PC-9 (cell line): ENCODE results near the gene SASH1. TPM values are rescaled to one million over a fixed set of nuclear protein-coding genes. Genes with fewer than 3 reads are reported as not detected.

ENCODE experiments used
- BruUV-seq: library from RNA; stranded (reverse); fragments of 400-500 nt; replicated peaks from 2 replicates; lab custom pipeline; 2021; lab: Mats Ljungman, UMichigan
- CTCF ChIA-PET: fragments of 300-600 bp; sonication (Branson Sonifier 250); formaldehyde crosslinking; loops from one replicate; lab custom pipeline; 2022; ENCODE audit warnings: antibody characterized with exemption; lab: Charles Lee
- POLR2A ChIA-PET: fragments of 300-600 bp; sonication (Branson Sonifier 250); formaldehyde crosslinking; loops from one replicate; lab custom pipeline; 2022; ENCODE audit warnings: antibody characterized with exemption; ENCODE audit not compliant: unreplicated experiment; lab: Charles Lee
- DNase-seq, 2 experiments: peaks; one replicate each; pipeline versions ENCODE4 v3.0.0 to v3.0.0-alpha.2; 2015 to 2022; ENCODE audit warnings: mixed read lengths in 1 of 2
- H2AFZ ChIP-seq: fragments of 200-600 bp; sonication (generic); 2 replicates; pipeline ENCODE4 v1.8.1; 2017; ENCODE audit warnings: antibody characterized with exemption
- H3F3A ChIP-seq: fragments of 200-600 bp; sonication (generic); 2 replicates; pipeline ENCODE4 v1.8.1; 2017; ENCODE audit warnings: antibody characterized with exemption, mild to moderate bottlenecking, low read depth; ENCODE audit not compliant: insufficient read depth
- H3K27ac ChIP-seq: fragments of 200-600 bp; sonication (generic); 2 replicates; pipeline ENCODE4 v1.6.1; 2016; ENCODE audit warnings: mixed run types
- H3K27me3 ChIP-seq: fragments of 200-600 bp; sonication (generic); 2 replicates; pipeline ENCODE4 v1.6.1; 2016; ENCODE audit warnings: low read depth, mixed run types; ENCODE audit not compliant: insufficient read depth
- H3K36me3 ChIP-seq: fragments of 200-600 bp; sonication (generic); 2 replicates; pipeline ENCODE4 v1.6.1; 2016; ENCODE audit warnings: low read depth, mixed run types
- H3K4me1 ChIP-seq: fragments of 200-600 bp; sonication (generic); replicated peaks from 2 replicates; pipeline ENCODE4 v1.6.1; 2016; ENCODE audit warnings: mixed run types; ENCODE audit not compliant: insufficient read depth
- H3K4me2 ChIP-seq: fragments of 200-600 bp; sonication (generic); 2 replicates; pipeline ENCODE4 v1.6.1; 2017; ENCODE audit warnings: mixed run types
- H3K4me3 ChIP-seq: fragments of 200-600 bp; sonication (generic); 2 replicates; pipeline ENCODE4 v1.6.1; 2016; ENCODE audit warnings: mixed run types
- H3K79me2 ChIP-seq: fragments of 200-600 bp; sonication (generic); 2 replicates; pipeline ENCODE4 v1.6.1; 2017; ENCODE audit warnings: low read depth, mixed run types
- H3K9me2 ChIP-seq: fragments of 200-600 bp; sonication (generic); 2 replicates; pipeline ENCODE4 v1.8.1; 2017; ENCODE audit warnings: mild to moderate bottlenecking; ENCODE audit not compliant: insufficient read depth
- H3K9me3 ChIP-seq: fragments of 200-600 bp; sonication (generic); 2 replicates; pipeline ENCODE4 v1.8.1; 2016; ENCODE audit warnings: low read depth; ENCODE audit not compliant: insufficient read depth
- H4K20me1 ChIP-seq: fragments of 200-600 bp; sonication (generic); 2 replicates; pipeline ENCODE4 v1.8.1; 2017; ENCODE audit not compliant: insufficient read depth
- CTCF ChIP-seq: fragments of 200-600 bp; sonication (generic); conservative IDR thresholded peaks from 2 replicates; pipeline ENCODE4 v1.6.1; 2017; ENCODE audit warnings: mixed run types, antibody characterized with exemption, mild to moderate bottlenecking, moderate library complexity
- EZH2 ChIP-seq: fragments of 200-600 bp; sonication (generic); IDR thresholded peaks from 2 replicates; pipeline ENCODE4 v1.8.0; 2017; ENCODE audit warnings: antibody characterized with exemption, low read depth
- intact Hi-C: fragments of 100-400 bp; cut with micrococcal nuclease; formaldehyde crosslinking; loops from one replicate; pipeline ENCODE4 v1.10.0; 2022; ENCODE audit not compliant: unreplicated experiment
- total RNA-seq: library from RNA; stranded (reverse); gene quantifications from 2 replicates; pipeline ENCODE4 v1.2.3, GENCODE V29; 2021

SASH1 gene
- total RNA-seq, 1 experiment from 2014 or later = 32.9 TPM

- CTCF ChIA-PET = no interaction called here
- POLR2A ChIA-PET = interaction anchor here (0.6 kb wide), 1 partner anchor 86 kb away, joined by 6 read pairs; no protein-coding TSS in a partner anchor
- BruUV-seq = no TSS peak
These were observed 5.7 kb downstream of the SASH1 start for GRCh38 chr6:148348335-148348734.

GRCh38 chr6:148348778-148349177 lies 6.1 kb downstream of the SASH1 start:
- no peaks in the 10 kb centered on the region for H4K20me1 ChIP-seq
- CTCF ChIA-PET = no interaction called here
- H3K9me3 ChIP-seq = no peaks in the 10 kb centered on the region
- BruUV-seq = no TSS peak
- H3K4me2 ChIP-seq = no peak overlapping the region
- intact Hi-C loops = loop anchor here (10.0 kb wide), 1 partner anchor 56 kb away; no protein-coding TSS in a partner anchor
- no peak for TF ChIP-seq EZH2
- no peak for TF ChIP-seq CTCF
- no peak overlapping the region for H3K4me3 ChIP-seq
- POLR2A ChIA-PET = interaction anchor here (0.6 kb wide), 1 partner anchor 85 kb away, joined by 6 read pairs; no protein-coding TSS in a partner anchor
- no peaks in the 10 kb centered on the region for H3K27me3 ChIP-seq
- H3K36me3 ChIP-seq = peaks cover 13% of the 10 kb centered on the region; the same call in 1 of the 2 replicates
- H3F3A ChIP-seq = no peaks in the 10 kb centered on the region; the same call in 1 of the 2 replicates
- peaks cover 56% of the 10 kb centered on the region for H3K79me2 ChIP-seq
- no peak overlapping the region for H3K27ac ChIP-seq
- H3K9me2 ChIP-seq = no peaks in the 10 kb centered on the region; the same call in 1 of the 2 replicates
- H2AFZ ChIP-seq = no peak overlapping the region
- no peak for DNase-seq
- peaks cover 29% of the 10 kb centered on the region for H3K4me1 ChIP-seq

More at GRCh38 chr6:148348335-148348734, 5.7 kb downstream of the SASH1 start:
- intact Hi-C loops = loop anchor here (10.0 kb wide), 1 partner anchor 56 kb away; no protein-coding TSS in a partner anchor
- H3K36me3 ChIP-seq = peaks cover 13% of the 10 kb centered on the region; the same call in 1 of the 2 replicates
- H3K9me3 ChIP-seq = no peaks in the 10 kb centered on the region
- no peaks in the 10 kb centered on the region for H3K27me3 ChIP-seq
- peaks cover 31% of the 10 kb centered on the region for H3K4me1 ChIP-seq
- no peaks in the 10 kb centered on the region for H4K20me1 ChIP-seq
- no peak overlapping the region for H3K4me2 ChIP-seq
- no peak for TF ChIP-seq CTCF
- TF ChIP-seq EZH2 = no peak
- H3K79me2 ChIP-seq = peaks cover 59% of the 10 kb centered on the region
- H3K27ac ChIP-seq = no peak overlapping the region
- no peaks in the 10 kb centered on the region; the same call in 1 of the 2 replicates for H3K9me2 ChIP-seq
- H3K4me3 ChIP-seq = no peak overlapping the region
- H3F3A ChIP-seq = no peaks in the 10 kb centered on the region; the same call in 1 of the 2 replicates
- no peak for DNase-seq
- no peak overlapping the region for H2AFZ ChIP-seq

DNA sequence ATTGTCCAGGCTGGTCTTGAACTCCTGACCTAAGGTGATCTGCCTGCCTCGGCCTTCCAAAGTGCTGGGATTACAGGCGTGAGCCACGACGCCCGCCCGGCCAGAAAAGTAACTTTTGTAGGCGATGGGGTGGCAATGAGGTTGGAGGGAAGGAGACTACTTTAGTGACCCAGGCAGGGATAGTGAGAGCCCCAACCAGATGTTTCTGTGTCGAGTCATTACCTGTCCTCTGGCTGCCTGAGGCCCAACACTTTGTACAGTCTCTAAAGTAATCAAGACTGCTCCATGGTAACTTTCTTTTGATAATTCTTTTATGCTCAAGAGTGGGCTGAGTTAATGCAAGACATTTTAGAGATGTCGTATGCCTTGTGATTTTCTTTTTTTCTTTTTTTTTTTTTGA lies 6.8 kb downstream of the SASH1 start:
- H3K79me2 ChIP-seq = peaks cover 51% of the 10 kb centered on the region

More for the DNA sequence above, 6.8 kb downstream of the SASH1 start:
- no peak overlapping the region for H3K4me3 ChIP-seq
- no peak overlapping the region for H3K27ac ChIP-seq
- no peaks in the 10 kb centered on the region for H3K9me3 ChIP-seq
- H3K4me2 ChIP-seq = no peak overlapping the region
- H3K36me3 ChIP-seq = peaks cover 13% of the 10 kb centered on the region; the same call in 1 of the 2 replicates
- H3K27me3 ChIP-seq = no peaks in the 10 kb centered on the region
- BruUV-seq = no TSS peak
- no peaks in the 10 kb centered on the region; the same call in 1 of the 2 replicates for H3K9me2 ChIP-seq
- ChIA-PET POLR2A (no interaction called here), CTCF (no interaction called here)
- H3F3A ChIP-seq = no peaks in the 10 kb centered on the region
- no peak overlapping the region for H2AFZ ChIP-seq
- TF ChIP-seq CTCF = no peak
- TF ChIP-seq EZH2 = no peak
- H4K20me1 ChIP-seq = no peaks in the 10 kb centered on the region
- DNase-seq = peak; percentile 10 to 46
- H3K4me1 ChIP-seq = peaks cover 22% of the 10 kb centered on the region
- intact Hi-C loops = loop anchor here (10.0 kb wide), 1 partner anchor 55 kb away; no protein-coding TSS in a partner anchor
